ENCODE measurements around the gene AQP3.

Gene AQP3

GRCh38 chr9:33434317-33435105 lies 12.9 kb downstream of the AQP3 start:
- WGBS, 2 donors (ENCODE audit: extremely low coverage in 2 of 2, insufficient read length in 2 of 2, insufficient replicate concordance in 1 of 2): 100% methylated on average over 2 of the region's 16 CpGs; no CpG with 5 or more reads in 1 of the 2 donors

GRCh38 chr9:33433871-33434270 lies 13.5 kb downstream of the AQP3 start:
- no peak overlapping the region for H2AK5ac ChIP-seq (ENCODE audit: low read depth, low read length)
- DNase-seq (ENCODE audit: low spot score): no peak
- no peak overlapping the region for H2BK5ac ChIP-seq (ENCODE audit: low read length)
- H3K36me3 ChIP-seq (replicated peaks in 1 of 2; ENCODE audit: control insufficient read depth in 2 of 2, insufficient read depth in 2 of 2, low read length in 2 of 2): no peaks in the 10 kb centered on the region
- no peak overlapping the region for H2BK15ac ChIP-seq (ENCODE audit: low read length)
- no peak overlapping the region for H3K23ac ChIP-seq (ENCODE audit: low read depth, low read length, poor library complexity)
- H3K9me3 ChIP-seq (replicated peaks in 1 of 2; ENCODE audit: control insufficient read depth in 2 of 2, insufficient read depth in 1 of 2, low read depth in 1 of 2, low read length in 2 of 2): no peaks in the 10 kb centered on the region
- WGBS, 2 donors (ENCODE audit: extremely low coverage in 2 of 2, insufficient read length in 2 of 2, insufficient replicate concordance in 1 of 2): no CpG with 5 or more reads among the region's 8 CpGs
- no peaks in the 10 kb centered on the region for H3K79me1 ChIP-seq (ENCODE audit: low read depth, low read length)
- no peak overlapping the region for H3K14ac ChIP-seq (ENCODE audit: low read length)
- no peak overlapping the region for H2BK120ac ChIP-seq (ENCODE audit: low read depth, low read length)
- no peak overlapping the region for H3K4me2 ChIP-seq (ENCODE audit: insufficient read depth, low read length, poor library complexity, severe bottlenecking)
- H3K4me3 ChIP-seq (ENCODE audit: low read length in 2 of 2): peak overlapping the region in 1 of 2 donors; percentile 42
- H3K9ac ChIP-seq (ENCODE audit: low read depth, low read length, poor library complexity): no peak overlapping the region
- H3K27ac ChIP-seq (replicated peaks; ENCODE audit: low read length): no peak overlapping the region
- H3K27me3 ChIP-seq (ENCODE audit: control insufficient read depth in 3 of 3, insufficient read depth in 3 of 3, low read depth in 1 of 3, low read length in 3 of 3): peaks cover 0 to 23% (median 0%) of the 10 kb centered on the region in 3 experiments
- H4K8ac ChIP-seq (ENCODE audit: low read depth, low read length): no peak overlapping the region
- H3K18ac ChIP-seq (ENCODE audit: low read length): no peak overlapping the region
- H3K4me1 ChIP-seq (ENCODE audit: control insufficient read depth in 2 of 2, insufficient read depth in 1 of 2, low read depth in 1 of 2, low read length in 2 of 2): peaks cover 0 to 4% of the 10 kb centered on the region in 2 donors
- H4K91ac ChIP-seq (ENCODE audit: low read depth, low read length, poor library complexity): no peak overlapping the region
- no peak overlapping the region for H3K4ac ChIP-seq (ENCODE audit: low read length)
- H2BK12ac ChIP-seq (ENCODE audit: low read length): no peak overlapping the region
- no peak overlapping the region for H2AFZ ChIP-seq (ENCODE audit: low read length)

More at GRCh38 chr9:33434317-33435105, 12.9 kb downstream of the AQP3 start:
- H2BK15ac ChIP-seq (ENCODE audit: low read length): no peak overlapping the region
- no peak overlapping the region for H3K4ac ChIP-seq (ENCODE audit: low read length)
- peak overlapping the region; percentile 33 for H2BK120ac ChIP-seq (ENCODE audit: low read depth, low read length)
- peak overlapping the region; percentile 7 for H3K9ac ChIP-seq (ENCODE audit: low read depth, low read length, poor library complexity)
- no peaks in the 10 kb centered on the region for H3K79me1 ChIP-seq (ENCODE audit: low read depth, low read length)
- H3K36me3 ChIP-seq (replicated peaks in 1 of 2; ENCODE audit: control insufficient read depth in 2 of 2, insufficient read depth in 2 of 2, low read length in 2 of 2): no peaks in the 10 kb centered on the region
- H3K27me3 ChIP-seq (ENCODE audit: control insufficient read depth in 3 of 3, insufficient read depth in 3 of 3, low read depth in 1 of 3, low read length in 3 of 3): peaks cover 0 to 29% (median 0%) of the 10 kb centered on the region in 3 experiments
- no peak overlapping the region for H2BK12ac ChIP-seq (ENCODE audit: low read length)
- H2AK5ac ChIP-seq (ENCODE audit: low read depth, low read length): peak overlapping the region; percentile 38
- DNase-seq (ENCODE audit: low spot score): no peak
- no peak overlapping the region for H4K8ac ChIP-seq (ENCODE audit: low read depth, low read length)
- H3K23ac ChIP-seq (ENCODE audit: low read depth, low read length, poor library complexity): peak overlapping the region; percentile 21
- no peak overlapping the region for H2BK5ac ChIP-seq (ENCODE audit: low read length)
- H3K18ac ChIP-seq (ENCODE audit: low read length): peak overlapping the region; percentile 7
- no peak overlapping the region for H3K27ac ChIP-seq (replicated peaks; ENCODE audit: low read length)
- no peak overlapping the region for H2AFZ ChIP-seq (ENCODE audit: low read length)
- no peak overlapping the region for H3K4me2 ChIP-seq (ENCODE audit: insufficient read depth, low read length, poor library complexity, severe bottlenecking)
- no peak overlapping the region for H3K14ac ChIP-seq (ENCODE audit: low read length)
- H3K4me3 ChIP-seq (ENCODE audit: low read length in 2 of 2): peak overlapping the region in 1 of 2 donors; percentile 42
- H3K9me3 ChIP-seq (replicated peaks in 1 of 2; ENCODE audit: control insufficient read depth in 2 of 2, insufficient read depth in 1 of 2, low read depth in 1 of 2, low read length in 2 of 2): no peaks in the 10 kb centered on the region
- no peak overlapping the region for H4K91ac ChIP-seq (ENCODE audit: low read depth, low read length, poor library complexity)
- H3K4me1 ChIP-seq (ENCODE audit: control insufficient read depth in 2 of 2, insufficient read depth in 1 of 2, low read depth in 1 of 2, low read length in 2 of 2): peaks cover 0 to 7% of the 10 kb centered on the region in 2 donors

GRCh38 chr9:33431420-33431819 lies 16.0 kb downstream of the AQP3 start:
- Histone ChIP-seq H2BK15ac (ENCODE audit: low read length) (no peak overlapping the region), H3K27me3 (ENCODE audit: control insufficient read depth in 3 of 3, insufficient read depth in 3 of 3, low read depth in 1 of 3, low read length in 3 of 3) (peaks cover 0 to 20% (median 0%) of the 10 kb centered on the region in 3 experiments), H3K14ac (ENCODE audit: low read length) (no peak overlapping the region), H3K23ac (ENCODE audit: low read depth, low read length, poor library complexity) (no peak overlapping the region), H3K4me1 (ENCODE audit: control insufficient read depth in 2 of 2, insufficient read depth in 1 of 2, low read depth in 1 of 2, low read length in 2 of 2) (peaks cover 0 to under 1% of the 10 kb centered on the region in 2 donors), H2BK5ac (ENCODE audit: low read length) (no peak overlapping the region), H2BK12ac (ENCODE audit: low read length) (no peak overlapping the region), H3K4ac (ENCODE audit: low read length) (no peak overlapping the region), H3K27ac (replicated peaks; ENCODE audit: low read length) (no peak overlapping the region), H3K4me2 (ENCODE audit: insufficient read depth, low read length, poor library complexity, severe bottlenecking) (no peak overlapping the region), H3K9me3 (replicated peaks in 1 of 2; ENCODE audit: control insufficient read depth in 2 of 2, insufficient read depth in 1 of 2, low read depth in 1 of 2, low read length in 2 of 2) (no peaks in the 10 kb centered on the region), H4K91ac (ENCODE audit: low read depth, low read length, poor library complexity) (no peak overlapping the region), H3K9ac (ENCODE audit: low read depth, low read length, poor library complexity) (no peak overlapping the region), H2AK5ac (ENCODE audit: low read depth, low read length) (no peak overlapping the region), H3K36me3 (replicated peaks in 1 of 2; ENCODE audit: control insufficient read depth in 2 of 2, insufficient read depth in 2 of 2, low read length in 2 of 2) (no peaks in the 10 kb centered on the region), H3K79me1 (ENCODE audit: low read depth, low read length) (no peaks in the 10 kb centered on the region), H3K18ac (ENCODE audit: low read length) (no peak overlapping the region), H4K8ac (ENCODE audit: low read depth, low read length) (no peak overlapping the region), H3K4me3 (ENCODE audit: low read length in 2 of 2) (no peak overlapping the region), H2AFZ (ENCODE audit: low read length) (no peak overlapping the region), H2BK120ac (ENCODE audit: low read depth, low read length) (no peak overlapping the region)
- DNase-seq (ENCODE audit: low spot score): no peak
- WGBS, 2 donors (ENCODE audit: extremely low coverage in 2 of 2, insufficient read length in 2 of 2, insufficient replicate concordance in 1 of 2): no CpG with 5 or more reads among the region's 2 CpGs

DNA sequence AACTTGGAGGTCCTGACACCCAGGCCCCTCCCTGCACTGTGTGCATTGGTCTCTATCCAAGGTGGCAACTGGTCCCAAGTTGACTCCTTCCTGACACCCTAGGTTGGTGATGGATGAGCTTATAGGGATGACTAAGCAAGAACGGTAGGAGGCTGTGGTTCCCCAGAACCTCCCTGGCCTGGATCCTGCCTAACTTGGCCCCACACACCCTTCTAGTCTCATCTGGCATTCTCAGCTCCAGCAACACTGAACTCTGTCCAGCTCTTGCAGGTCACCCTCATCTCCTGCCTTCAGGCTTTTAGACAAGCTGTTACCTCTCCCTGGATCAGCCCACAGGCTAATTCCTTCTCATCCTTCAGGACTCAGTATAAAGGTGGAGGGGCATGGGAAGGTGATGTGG lies 16.5 kb downstream of the AQP3 start:
- no peak overlapping the region for H4K91ac ChIP-seq (ENCODE audit: low read depth, low read length, poor library complexity)
- no peak overlapping the region for H3K4me3 ChIP-seq (ENCODE audit: low read length in 2 of 2)
- H3K9ac ChIP-seq (ENCODE audit: low read depth, low read length, poor library complexity): no peak overlapping the region
- no CpG with 5 or more reads among the region's 1 CpG for WGBS, 2 donors (ENCODE audit: extremely low coverage in 2 of 2, insufficient read length in 2 of 2, insufficient replicate concordance in 1 of 2)
- H3K27me3 ChIP-seq (ENCODE audit: control insufficient read depth in 3 of 3, insufficient read depth in 3 of 3, low read depth in 1 of 3, low read length in 3 of 3): peaks cover 0 to 16% (median 0%) of the 10 kb centered on the region in 3 experiments
- DNase-seq (ENCODE audit: low spot score): no peak
- H3K9me3 ChIP-seq (replicated peaks in 1 of 2; ENCODE audit: control insufficient read depth in 2 of 2, insufficient read depth in 1 of 2, low read depth in 1 of 2, low read length in 2 of 2): no peaks in the 10 kb centered on the region
- no peaks in the 10 kb centered on the region for H3K4me1 ChIP-seq (ENCODE audit: control insufficient read depth in 2 of 2, insufficient read depth in 1 of 2, low read depth in 1 of 2, low read length in 2 of 2)
- no peak overlapping the region for H3K14ac ChIP-seq (ENCODE audit: low read length)
- H3K4me2 ChIP-seq (ENCODE audit: insufficient read depth, low read length, poor library complexity, severe bottlenecking): no peak overlapping the region
- no peak overlapping the region for H4K8ac ChIP-seq (ENCODE audit: low read depth, low read length)
- H3K27ac ChIP-seq (replicated peaks; ENCODE audit: low read length): no peak overlapping the region
- no peaks in the 10 kb centered on the region for H3K36me3 ChIP-seq (replicated peaks in 1 of 2; ENCODE audit: control insufficient read depth in 2 of 2, insufficient read depth in 2 of 2, low read length in 2 of 2)
- H3K79me1 ChIP-seq (ENCODE audit: low read depth, low read length): no peaks in the 10 kb centered on the region
- H2BK12ac ChIP-seq (ENCODE audit: low read length): no peak overlapping the region
- no peak overlapping the region for H2AK5ac ChIP-seq (ENCODE audit: low read depth, low read length)
- peak overlapping the region; percentile 16 for H3K18ac ChIP-seq (ENCODE audit: low read length)
- no peak overlapping the region for H2AFZ ChIP-seq (ENCODE audit: low read length)
- H2BK15ac ChIP-seq (ENCODE audit: low read length): no peak overlapping the region
- no peak overlapping the region for H2BK5ac ChIP-seq (ENCODE audit: low read length)
- H3K23ac ChIP-seq (ENCODE audit: low read depth, low read length, poor library complexity): no peak overlapping the region
- H2BK120ac ChIP-seq (ENCODE audit: low read depth, low read length): no peak overlapping the region
- no peak overlapping the region for H3K4ac ChIP-seq (ENCODE audit: low read length)

Data from neuronal stem cell (in vitro differentiated cells).